NCI-H2081 (cell line): ENCODE data around the gene PRLR.

ENCODE experiments used
- DNase-seq, 2 experiments: peaks; one replicate each; lab custom pipeline; 2025; lab: John Stamatoyannopoulos, UW

Gene PRLR

DNA sequence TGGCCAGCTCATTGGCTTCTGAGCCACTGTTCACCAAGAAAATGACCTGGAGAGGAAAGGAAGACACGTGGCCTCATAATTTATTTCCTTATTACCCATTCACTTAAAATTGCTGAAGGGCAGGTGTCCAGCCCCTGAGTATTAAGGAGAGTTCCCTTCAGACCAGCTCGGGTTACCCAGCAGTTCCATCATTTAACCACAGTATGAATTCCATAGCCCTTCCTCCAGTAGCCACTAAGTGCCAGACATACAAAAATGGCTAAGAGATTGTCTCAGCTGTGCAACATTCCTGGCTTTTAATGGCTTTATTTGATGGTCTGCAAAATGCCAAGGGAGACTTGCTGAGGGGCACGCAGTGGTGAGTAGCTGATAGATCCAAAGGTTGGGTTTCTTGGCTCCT is 195.0 kb downstream of the PRLR start:
- no peak for DNase-seq

DNA sequence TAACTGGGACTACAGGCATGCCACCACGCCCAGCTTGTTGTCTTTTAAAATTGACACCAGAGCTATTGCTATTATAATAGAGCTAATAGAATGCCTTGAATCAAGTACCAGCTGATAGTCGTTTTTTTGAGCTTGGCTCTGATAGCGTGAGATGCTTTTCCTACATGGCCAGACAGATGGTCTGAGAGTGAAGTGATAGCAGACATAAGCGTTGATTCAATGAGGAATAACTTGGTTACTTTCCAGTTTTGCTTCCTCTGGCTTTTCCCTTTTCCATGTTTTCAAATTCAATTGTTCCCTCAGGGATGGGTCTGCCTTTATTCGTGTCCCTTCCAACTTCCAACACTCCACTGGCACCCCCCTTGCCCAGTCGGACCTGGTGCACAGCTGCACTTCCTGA is 197.9 kb downstream of the PRLR start:
- no peak for DNase-seq

DNA sequence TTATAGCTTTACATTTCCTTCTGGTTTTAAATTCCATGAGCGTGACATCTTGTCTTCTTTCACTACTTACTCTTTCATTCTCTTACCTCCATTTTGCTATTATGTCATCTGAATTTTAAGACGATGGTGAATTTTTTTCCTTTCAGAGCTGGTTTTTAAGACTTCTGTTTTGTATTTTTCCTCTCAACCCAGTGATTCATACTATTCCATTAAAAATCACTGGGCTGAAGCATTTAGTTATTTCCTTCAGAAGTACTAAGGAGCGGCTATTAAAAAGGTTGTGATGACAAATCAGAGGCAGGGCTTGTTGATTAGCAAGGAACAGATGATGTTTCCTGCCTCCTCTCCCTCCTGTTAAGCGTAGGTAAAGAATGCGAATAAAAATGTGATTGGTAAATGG is 199.0 kb downstream of the PRLR start:
- no peak for DNase-seq

DNA sequence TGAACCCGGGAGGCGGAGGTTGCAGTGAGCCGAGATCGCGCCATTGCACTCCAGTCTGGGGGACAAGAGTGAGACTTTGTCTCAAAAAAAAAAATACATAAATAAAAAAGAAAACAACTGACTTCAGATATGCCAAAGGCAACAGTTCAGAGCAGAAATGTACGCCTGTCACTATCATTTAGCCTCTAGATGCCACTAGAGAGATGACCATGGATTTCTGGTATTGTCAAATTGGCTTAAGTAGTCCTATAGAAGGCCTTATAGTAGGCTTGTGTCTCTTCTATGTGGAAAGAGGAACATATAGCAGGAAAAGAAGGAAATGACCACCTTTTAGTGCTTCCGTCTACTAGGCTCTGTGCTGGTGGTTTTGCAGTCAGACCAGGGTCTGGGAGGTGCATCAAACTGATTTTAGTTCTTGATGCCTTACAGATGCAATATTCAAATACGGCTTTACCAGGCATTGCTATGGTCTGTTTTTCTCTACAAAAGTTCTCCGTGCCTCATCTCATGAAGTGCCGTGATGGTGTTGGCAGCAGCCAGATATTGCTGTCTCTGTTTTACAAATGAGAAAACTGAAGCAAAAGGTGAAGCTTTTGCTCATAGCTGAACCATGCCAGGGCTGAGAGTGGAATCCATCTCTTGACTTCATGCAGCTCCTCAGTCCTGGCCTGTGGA is 199.7 kb downstream of the PRLR start:
- DNase-seq, result no peak

DNA sequence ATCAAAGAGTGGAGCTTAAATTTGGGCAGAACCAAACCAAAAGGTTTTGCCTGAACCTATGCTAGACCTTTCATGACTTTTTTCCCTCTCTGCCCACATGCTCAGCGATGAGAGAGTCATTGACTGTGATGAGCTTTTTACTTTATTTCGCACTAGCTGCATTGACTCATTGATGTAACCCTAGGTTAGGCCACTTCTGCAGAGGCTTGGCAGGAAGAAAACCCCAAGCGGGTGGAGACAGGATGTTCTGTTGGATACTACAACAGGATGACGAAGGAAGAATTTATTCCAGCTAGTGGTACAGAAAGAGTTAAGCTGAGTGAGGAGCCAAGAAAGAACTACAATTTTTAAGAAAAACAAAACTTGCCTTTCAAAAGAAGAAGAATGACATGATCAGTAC is 201.0 kb downstream of the PRLR start:
- no peak for DNase-seq

DNA sequence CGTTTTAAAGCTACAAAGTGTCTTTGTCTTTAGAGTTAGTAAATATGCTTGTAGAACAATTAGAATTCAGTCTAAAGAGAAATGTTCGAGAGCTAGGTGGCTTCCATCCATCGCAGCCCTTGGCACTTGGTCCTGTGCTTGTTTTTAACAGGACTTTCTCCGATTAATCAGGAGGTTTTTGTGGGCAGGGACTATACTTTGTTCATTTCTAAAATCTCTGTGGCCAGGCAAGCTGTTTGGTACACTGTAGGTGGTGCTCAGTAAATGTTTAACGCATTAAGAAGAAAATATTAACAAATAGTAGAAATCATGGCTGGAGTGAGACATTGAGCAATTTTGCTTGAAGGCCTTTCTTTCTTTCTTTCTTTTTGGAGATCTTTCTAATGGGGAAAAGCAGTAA is 203.3 kb downstream of the PRLR start:
- no peak for DNase-seq

DNA sequence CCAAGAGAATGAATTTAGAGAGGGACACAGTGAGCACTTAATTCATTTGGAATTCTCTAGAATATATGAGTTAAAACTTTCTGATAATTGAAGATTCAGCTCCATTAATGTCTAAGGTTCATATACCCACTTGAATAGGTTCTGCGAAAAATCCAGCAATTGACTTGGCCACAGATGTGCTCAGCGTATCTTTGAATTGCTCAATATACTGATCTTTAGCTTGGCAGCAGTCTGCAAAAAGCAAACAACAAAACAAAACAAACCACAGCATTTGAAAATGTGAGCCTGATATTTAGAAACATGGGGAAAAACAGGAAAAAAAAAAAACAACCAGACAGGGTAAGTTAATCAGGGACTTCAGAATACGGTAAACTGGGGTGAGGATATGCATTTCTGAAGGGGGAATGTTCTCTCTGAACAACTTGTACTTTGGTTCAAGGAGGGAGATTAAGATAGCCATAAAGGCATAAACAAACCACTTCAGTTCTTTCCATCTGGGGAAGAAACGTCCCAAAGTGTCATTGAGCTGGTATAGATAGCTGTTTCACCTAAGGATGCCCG is 203.9 kb downstream of the PRLR start:
- no peak for DNase-seq

DNA sequence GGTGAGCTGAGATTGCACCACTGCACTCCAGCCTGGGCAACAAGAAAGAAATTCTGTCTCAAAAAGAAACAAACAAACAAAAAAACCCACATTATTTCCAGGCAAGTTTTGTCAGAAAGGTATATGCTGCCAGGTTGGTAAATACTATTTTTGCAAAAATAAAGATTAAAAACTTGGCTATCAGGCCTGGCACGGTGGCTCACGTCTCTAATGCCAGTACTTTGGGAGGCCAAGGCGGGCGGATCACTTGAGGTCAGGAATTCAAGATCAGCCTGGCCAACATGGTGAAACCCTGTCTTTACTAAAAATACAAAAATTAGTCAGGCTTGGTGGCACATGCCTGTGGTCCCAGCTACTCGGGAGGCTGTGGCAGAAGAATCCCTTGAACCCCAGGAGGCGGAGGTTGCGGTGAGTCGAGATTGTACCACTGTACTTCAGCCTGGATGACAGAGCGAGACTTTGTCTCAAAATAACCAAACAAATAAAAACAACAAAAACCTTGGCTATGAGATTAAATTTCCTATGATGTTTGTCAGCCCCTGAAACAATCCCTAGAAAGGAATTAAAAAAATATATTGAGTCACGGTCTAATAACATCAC is 205.3 kb downstream of the PRLR start:
- DNase-seq, result no peak

DNA sequence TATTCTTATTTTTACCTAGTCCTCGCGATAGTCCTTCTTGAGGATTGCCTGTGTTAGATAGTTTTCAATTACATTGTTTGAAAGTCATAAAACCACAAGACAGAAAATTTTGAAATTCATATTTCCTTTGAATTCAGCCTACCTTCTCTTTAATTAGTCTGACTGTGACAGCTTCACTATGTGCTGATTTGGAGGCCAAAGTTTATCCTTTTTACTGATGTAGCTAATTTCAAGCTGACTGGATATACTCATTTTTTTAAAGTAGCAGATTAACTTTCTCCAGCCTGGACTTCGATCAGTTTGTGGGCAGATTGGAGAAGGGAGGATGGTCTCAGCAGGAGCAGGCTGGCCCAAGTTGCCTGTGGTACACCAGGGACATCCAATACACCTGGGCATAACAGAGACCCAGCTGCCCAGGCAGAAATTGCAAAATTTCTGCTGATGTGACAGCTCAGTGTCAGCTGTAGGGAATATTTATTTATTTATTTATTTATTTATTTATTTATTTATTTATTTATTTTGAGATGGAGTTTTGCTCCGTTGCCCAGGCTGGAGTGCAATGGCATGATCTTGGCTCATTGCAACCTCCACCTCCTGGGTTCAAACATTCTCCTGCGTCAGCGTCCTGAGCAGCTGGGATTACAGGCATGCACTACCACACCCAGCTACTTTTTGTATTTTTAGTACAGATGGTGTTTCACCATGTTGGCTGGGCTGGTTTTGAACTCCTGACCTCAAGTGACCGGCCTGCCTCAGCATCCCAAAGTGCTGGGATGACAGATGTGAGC is 206.7 kb downstream of the PRLR start:
- no peak for DNase-seq

DNA sequence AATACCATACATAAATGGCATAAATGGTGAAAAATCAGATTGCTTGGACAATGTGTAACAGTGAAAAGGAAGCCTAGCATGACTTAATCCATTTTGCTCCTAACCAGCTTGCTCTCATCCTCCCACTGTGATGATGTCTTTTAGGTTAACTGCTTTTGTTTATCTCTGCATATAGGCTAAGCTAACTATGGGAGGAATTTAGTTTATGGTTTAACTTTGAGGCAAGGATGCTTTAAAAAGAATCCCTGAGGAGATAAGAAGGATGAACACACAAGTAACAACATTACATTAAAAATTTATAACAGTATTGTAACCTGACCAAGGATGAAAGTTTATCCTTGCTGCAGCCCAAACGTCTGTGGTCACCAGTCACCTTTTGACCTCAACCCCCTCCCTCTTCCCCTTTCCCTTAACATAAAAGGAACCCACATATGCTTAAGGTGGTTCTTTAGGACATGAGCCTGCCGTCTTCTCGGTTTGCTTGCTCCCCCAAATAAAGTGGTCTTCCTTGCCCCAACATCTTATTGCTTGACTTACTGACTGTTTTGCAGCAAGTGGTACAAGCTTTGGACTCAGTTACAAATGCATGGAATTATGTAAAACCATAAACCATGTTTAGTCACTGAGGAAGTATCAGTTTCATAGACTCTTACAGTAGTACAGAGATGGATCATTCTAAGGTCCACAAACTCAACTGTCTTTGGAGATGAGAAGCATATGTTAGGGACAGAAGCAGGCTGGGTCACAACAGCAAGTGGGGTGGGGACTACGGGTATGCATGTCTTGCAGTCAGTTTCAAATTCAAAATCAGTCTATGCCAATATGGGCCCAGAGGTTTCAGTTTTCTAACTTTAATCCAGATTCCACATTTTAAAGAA is 213.9 kb downstream of the PRLR start:
- no peak for DNase-seq

DNA sequence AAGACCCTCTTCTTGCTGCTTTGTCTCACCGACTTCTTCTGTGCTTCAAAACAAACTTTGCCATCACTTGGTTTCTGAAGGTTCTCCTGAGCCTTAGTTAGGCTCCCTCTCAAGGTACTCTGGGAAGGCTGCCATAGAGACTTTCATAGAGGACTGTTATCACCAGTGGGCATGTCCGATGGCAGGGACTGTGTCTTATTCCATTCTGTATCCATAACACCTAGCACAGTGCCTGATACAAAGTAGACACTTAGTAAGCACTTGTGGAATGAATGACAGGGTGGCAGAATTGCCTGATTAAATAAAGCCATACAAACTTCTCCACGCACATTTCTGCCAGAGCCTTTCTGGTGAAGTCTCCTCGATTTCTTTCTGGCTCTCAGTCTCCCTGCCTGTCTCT is 215.2 kb downstream of the PRLR start:
- no peak for DNase-seq

DNA sequence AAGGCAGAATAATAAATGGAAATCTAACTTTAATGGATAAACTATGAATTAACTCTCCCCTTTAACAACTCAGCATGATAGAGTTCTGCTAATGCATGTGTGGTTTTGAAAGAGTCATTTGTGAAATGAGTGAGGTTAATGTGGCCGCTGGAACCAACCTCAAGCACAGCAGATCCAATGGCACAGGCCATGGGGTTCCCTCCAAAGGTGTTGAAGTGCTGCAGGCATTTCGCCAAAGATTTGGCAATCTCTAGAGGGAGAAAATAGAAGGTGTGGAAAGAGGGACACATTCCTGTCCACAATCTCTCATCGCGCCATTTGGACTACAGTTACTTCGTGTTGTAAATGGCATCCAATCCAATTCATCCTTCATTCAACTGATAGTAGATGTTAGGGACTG is 217.5 kb downstream of the PRLR start:
- DNase-seq, result no peak

DNA sequence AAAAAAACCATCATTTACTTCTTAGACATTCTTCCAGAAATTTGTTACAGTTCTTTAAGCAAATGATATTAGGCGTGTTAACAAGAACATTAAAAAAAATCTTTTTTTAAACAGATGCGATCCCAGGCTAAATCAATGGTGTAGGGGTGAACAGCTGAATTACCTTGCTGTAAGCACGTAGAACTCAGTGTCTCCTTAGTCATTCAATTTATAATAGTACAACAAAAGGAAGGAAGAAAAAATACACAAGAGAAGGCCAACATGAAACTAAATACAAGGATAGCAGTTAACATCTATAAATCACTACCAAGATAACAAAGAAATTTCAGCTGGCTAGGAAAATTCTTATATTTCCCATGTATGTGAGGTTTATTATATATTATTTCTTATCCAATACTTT is 217.9 kb downstream of the PRLR start:
- DNase-seq, result no peak

DNA sequence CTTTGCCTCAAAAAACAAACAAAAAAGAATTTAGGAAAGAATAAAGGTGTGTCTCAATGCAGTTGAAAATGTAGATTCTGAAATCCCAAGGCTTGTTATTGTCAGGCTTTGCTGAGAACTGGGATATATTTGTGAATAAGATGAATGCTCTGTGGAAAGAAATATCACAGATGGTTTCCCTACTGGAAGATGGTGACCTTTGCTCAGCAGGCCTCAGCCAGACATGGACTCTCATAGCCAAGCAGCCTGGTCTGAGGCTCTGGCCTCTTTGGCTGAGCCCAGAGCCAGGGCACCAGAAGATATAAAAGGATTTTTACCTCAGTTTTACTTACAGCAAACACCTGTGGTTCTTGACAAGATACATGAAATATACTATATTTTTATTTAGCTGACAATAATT is 219.6 kb downstream of the PRLR start:
- DNase-seq, result no peak

DNA sequence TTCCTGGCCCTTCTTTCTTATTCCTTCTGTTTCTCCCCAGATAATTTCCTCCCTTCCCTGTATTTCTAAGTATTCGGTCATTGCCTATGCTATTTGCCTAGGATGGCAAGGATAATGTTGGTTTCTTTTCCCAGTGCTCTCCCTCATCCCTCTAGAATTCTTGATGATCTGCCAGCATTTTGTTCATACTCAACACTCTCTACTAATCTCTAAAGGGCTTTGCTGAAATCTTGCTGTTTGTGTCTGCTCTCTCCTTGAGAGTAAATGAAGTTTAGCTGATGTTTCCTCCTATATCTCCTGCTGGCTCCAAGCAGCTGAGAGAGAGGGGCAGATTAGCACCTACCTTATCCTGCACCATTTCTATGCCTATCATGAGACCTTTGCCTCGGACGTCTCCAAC is 220.6 kb downstream of the PRLR start:
- DNase-seq, result no peak

DNA sequence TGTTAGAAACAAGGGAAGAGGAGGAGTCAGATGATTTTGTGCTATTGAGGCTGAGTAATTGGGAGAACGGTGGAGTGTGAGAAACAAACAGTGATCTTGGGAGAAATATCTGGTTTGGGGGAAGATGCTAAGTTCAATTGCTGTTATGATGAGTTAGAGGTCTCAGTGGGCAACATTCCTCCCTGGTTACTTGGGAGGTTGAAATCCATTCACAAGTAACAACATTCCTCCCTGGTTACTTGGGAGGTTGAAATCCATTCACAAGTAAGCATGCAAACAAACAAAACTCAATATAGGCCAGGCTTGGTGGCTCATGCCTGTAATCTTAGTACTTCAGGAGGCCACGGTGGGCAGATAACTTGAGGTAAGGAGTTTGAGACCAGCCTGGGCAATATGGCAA is 221.3 kb downstream of the PRLR start:
- no peak for DNase-seq

DNA sequence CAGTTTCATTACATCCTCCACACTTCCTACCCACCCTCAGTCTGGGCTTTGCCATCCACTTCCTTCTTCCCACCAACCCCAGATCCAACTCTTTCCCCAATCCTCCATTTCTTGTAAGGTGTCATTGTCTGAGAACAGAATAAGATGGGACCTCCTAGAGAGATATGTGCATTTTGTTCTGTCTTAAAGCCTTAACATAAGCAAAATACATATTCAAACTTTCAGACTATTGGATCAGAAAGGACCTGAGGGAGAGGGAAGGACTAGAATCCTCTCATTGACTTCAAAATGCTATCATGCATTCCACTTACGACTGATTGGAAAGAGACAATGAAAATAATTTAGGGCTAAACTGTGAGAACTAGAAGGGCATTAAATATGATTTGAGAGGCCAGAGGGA is 225.5 kb downstream of the PRLR start:
- DNase-seq, result no peak

DNA sequence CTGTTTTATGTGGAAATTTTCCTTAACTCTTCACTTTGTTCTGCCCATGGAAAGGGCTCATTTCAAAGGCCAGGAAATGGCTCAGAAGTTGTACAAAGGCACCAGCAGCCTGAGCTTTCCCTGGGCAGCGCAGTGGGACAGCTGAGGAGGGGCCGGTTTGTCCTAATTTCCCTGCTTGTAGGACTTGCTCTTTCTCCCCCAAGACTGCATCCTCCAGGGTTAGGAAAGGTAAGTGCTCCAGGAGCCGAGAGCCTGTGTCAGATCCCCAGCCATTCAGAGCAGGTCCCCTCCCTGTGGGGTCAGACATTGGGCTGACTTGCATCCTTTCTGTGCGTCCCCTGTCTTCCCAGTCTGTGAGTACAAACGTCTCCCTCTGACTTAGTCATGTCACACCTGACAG is 226.1 kb downstream of the PRLR start:
- DNase-seq, result no peak

DNA sequence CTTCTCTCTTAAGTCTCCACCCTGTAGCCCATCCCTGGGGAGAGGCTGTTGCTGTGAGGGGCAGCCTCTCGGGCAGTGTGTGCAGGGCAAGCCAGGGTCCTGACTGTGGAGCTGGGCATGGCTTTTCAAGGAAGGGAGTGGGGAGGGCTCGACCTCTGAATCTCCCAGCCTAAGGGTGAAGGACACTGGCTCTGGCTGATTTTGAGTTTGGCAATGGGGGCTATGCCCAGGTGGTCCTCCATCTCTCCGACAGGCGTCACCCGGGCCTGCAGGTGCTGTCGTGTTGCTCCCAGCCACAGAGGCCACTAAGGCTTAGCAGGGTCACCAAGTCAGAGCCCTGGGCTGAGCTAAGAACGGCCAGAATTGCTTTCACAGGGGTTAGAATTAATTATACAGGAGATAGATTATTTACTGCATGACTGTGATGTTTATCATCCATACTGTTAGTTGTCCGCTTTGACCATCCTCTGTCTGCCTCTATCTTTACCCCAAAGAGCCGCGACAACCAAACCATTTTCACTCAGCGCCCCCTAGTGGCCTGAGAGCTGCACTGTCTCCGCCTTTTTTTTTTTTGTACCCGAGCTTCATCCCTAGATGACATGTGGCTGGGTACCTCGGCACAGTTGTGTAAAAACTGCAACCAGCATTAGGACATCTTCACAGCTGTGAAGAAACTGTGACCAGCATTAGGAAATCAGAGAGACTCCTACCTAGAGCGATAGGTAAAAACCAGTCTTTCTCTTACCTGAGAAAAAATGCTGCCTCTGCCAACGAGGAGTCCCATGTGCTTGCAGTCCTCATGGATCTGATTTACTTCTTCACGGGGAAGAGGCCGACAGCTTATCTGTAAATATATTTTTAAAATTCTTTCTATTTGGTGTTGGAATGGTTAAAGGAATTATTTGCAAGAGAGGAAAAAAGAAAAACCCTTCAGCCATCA is 227.0 kb downstream of the PRLR start:
- peak; percentile 83 to 87 for DNase-seq

DNA sequence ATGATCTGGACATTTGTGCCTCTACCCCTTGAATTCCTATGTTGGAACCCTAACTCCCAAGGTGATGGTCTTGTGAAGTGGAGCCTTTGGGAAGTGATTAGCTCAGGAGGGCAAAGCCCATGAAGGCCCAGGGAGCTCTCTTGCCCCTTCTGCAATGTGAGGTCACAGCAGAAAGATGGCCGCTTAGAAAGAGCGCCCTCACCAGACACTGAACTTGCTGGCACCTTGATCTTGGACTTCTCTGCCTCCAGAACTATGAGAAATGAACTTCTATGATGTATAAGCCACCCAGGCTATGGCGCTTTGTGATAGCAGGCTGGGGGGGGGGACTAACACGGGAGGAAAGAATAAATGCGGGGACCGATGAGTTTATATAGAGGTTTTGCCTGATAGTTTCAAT is 227.8 kb downstream of the PRLR start:
- no peak for DNase-seq

DNA sequence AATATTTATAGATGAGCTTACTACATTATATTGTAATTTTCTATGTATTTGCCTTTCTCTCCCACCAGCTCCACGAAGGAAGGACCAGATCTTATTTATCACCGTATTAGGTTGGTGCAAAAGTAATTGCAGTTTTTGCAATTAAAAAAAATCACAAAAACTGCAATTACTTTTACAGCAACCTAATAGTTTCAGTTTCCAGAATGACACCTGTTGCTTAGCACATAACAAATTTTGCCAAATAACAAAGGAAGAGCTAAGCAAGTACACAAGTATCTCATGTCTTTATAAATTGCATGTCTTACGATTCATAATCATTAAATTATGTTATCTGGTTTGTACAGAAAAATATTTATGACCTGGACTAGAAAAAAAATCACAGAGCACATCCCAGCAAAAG is 228.4 kb downstream of the PRLR start:
- no peak for DNase-seq
